Esophagus mucosa (tissue), 1 donor: Measurements from ENCODE around the gene SNRPB. TPM values are rescaled to one million over a fixed set of nuclear protein-coding genes. Genes with fewer than 3 reads are reported as not detected.

ENCODE experiments used
- ATAC-seq: fragments of 200-7000 bp; cut with Tn5 transposase; one replicate; pipeline ENCODE4 v1.9.1; 2020
- total RNA-seq: library from RNA; stranded (reverse); gene quantifications from one replicate; pipeline ENCODE4 v1.2.4, GENCODE V29; 2023
- donor health status: DM: yes; HTN: yes; CAD: no.

SNRPB gene
- total RNA-seq, 1 donor from 2014 or later, result 177 TPM

GRCh38 chr20:2418388-2418787, 52.2 kb downstream of the SNRPB start:
- ATAC-seq, result no peak

- no peak for ATAC-seq
Observed at GRCh38 chr20:2417213-2417541, 53.4 kb downstream of the SNRPB start.

- ATAC-seq, result no peak
Observed at GRCh38 chr20:2416541-2417212, 53.9 kb downstream of the SNRPB start.

Other genes with a start within 250 kb of the SNRPB start
- 1,379 TPM for gene TGM3, start 174.8 kb downstream of the SNRPB start, total RNA-seq
- gene TGM6, start 89.9 kb downstream of the SNRPB start, total RNA-seq, result not detected
- gene ZNF343, start 38.1 kb upstream of the SNRPB start, total RNA-seq, result 7.6 TPM
- gene TMC2, start 65.8 kb upstream of the SNRPB start, total RNA-seq, result not detected
- 119 TPM for gene NOP56, start 181.8 kb upstream of the SNRPB start, total RNA-seq
- gene IDH3B, start 193.4 kb upstream of the SNRPB start, total RNA-seq, result 60.7 TPM
- 1.7 TPM for gene EBF4, start 222.0 kb upstream of the SNRPB start, total RNA-seq